HG03439 (cell line): ENCODE data around the gene MYO18B.

Experiments used
- ATAC-seq: cut with Tn5 transposase; IDR thresholded peaks from one replicate; pipeline ENCODE4 v1.9.1; 2021; ENCODE audit warnings: mild to moderate bottlenecking, moderate library complexity; ENCODE audit not compliant: unreplicated experiment

The MYO18B gene

GRCh38 chr22:25772288-25772687 is 30.3 kb downstream of the MYO18B start:
- no peak for ATAC-seq

GRCh38 chr22:25774575-25775026 is 32.6 kb downstream of the MYO18B start:
- no peak for ATAC-seq

GRCh38 chr22:25775531-25775930 is 33.5 kb downstream of the MYO18B start:
- no peak for ATAC-seq

- no peak for ATAC-seq
Measured at GRCh38 chr22:25777411-25777810, 35.4 kb downstream of the MYO18B start.

- ATAC-seq = no peak
Measured at GRCh38 chr22:25777870-25778269, 35.9 kb downstream of the MYO18B start.

- ATAC-seq = no peak
Measured at GRCh38 chr22:25779426-25779825, 37.4 kb downstream of the MYO18B start.

GRCh38 chr22:25779890-25780289 is 37.9 kb downstream of the MYO18B start:
- no peak for ATAC-seq

- no peak for ATAC-seq
Measured at GRCh38 chr22:25780673-25781072, 38.7 kb downstream of the MYO18B start.

GRCh38 chr22:25781801-25782200 is 39.8 kb downstream of the MYO18B start:
- no peak for ATAC-seq

- ATAC-seq = no peak
Measured at GRCh38 chr22:25782831-25783230, 40.8 kb downstream of the MYO18B start.

- no peak for ATAC-seq
Measured at GRCh38 chr22:25783856-25784255, 41.9 kb downstream of the MYO18B start.

- no peak for ATAC-seq
Measured at GRCh38 chr22:25786165-25786564, 44.2 kb downstream of the MYO18B start.

- no peak for ATAC-seq
Measured at GRCh38 chr22:25791556-25791955, 49.6 kb downstream of the MYO18B start.

GRCh38 chr22:25795478-25795877 is 53.5 kb downstream of the MYO18B start:
- ATAC-seq = no peak

- ATAC-seq = no peak
Measured at GRCh38 chr22:25797498-25798290, 55.7 kb downstream of the MYO18B start.

- no peak for ATAC-seq
Measured at GRCh38 chr22:25800766-25801165, 58.8 kb downstream of the MYO18B start.

- no peak for ATAC-seq
Measured at GRCh38 chr22:25802018-25802417, 60.0 kb downstream of the MYO18B start.

- ATAC-seq = no peak
Measured at GRCh38 chr22:25804676-25805075, 62.7 kb downstream of the MYO18B start.

GRCh38 chr22:25806579-25806978 is 64.6 kb downstream of the MYO18B start:
- no peak for ATAC-seq

- ATAC-seq = no peak
Measured at GRCh38 chr22:25814685-25815084, 72.7 kb downstream of the MYO18B start.

GRCh38 chr22:25815561-25815960 is 73.6 kb downstream of the MYO18B start:
- no peak for ATAC-seq

- ATAC-seq = no peak
Measured at GRCh38 chr22:25816522-25817059, 74.6 kb downstream of the MYO18B start.
